NCI-H1048 (cell line): ENCODE data around the gene CLEC4A.
"Not testable (repeated sequence)": the region's sequence is repeated elsewhere in the genome, so short reads cannot be mapped to it uniquely, and the experiment has no call there.

Experiments used
- DNase-seq: peaks from one replicate; lab custom pipeline; 2025; lab: John Stamatoyannopoulos, UW

CLEC4A gene

GRCh38 chr12:8133636-8134397 lies 10.4 kb downstream of the CLEC4A start:
- DNase-seq: not testable (repeated sequence)

DNA sequence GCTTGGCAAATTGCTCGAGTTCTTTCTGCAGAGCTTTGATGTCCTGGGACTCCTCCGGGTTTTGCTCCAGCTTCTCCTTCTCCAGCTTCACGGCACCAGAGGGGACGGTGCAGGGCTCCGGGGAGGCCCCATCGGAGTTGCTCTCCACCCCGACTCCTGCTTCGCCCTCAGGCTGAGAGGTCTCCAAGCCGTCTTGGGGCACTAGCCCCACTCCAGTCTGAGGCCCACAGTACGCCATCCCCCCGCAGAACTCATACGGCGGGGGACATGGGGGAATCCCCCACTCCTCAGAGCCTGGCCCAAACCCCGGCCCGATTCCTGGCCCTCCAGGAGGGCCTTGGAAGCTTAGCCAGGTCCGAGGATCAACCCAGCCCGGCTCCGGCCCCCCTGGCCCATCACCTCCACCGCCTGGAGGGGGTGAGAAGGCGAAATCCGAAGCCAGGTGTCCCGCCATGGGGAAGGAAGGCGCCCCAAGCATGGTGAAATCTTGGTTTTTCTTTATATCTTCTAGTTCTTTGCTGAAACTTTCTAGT lies 11.0 kb downstream of the CLEC4A start:
- DNase-seq: not testable (repeated sequence)

GRCh38 chr12:8141647-8142046 lies 18.2 kb downstream of the CLEC4A start:
- DNase-seq: not testable (repeated sequence)

DNA sequence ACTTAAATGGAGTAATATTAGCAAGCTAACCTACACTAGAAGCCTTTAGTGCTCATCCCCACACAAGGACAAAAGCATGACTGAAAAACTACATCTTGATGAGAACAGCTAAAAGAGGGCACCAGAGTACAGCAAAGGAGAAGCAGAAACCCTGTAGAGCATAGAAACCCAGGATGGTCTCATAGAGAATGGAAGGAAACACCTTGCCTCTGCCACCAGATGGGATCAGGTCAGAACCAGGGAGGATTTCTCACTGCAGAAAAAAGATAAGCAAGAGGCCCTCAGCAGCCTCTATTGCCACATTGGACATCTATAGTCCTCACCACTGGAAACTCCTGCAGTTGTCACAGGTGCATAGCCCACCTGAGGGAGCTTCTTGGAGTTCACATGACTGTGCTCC lies 19.8 kb downstream of the CLEC4A start:
- DNase-seq: no peak

DNA sequence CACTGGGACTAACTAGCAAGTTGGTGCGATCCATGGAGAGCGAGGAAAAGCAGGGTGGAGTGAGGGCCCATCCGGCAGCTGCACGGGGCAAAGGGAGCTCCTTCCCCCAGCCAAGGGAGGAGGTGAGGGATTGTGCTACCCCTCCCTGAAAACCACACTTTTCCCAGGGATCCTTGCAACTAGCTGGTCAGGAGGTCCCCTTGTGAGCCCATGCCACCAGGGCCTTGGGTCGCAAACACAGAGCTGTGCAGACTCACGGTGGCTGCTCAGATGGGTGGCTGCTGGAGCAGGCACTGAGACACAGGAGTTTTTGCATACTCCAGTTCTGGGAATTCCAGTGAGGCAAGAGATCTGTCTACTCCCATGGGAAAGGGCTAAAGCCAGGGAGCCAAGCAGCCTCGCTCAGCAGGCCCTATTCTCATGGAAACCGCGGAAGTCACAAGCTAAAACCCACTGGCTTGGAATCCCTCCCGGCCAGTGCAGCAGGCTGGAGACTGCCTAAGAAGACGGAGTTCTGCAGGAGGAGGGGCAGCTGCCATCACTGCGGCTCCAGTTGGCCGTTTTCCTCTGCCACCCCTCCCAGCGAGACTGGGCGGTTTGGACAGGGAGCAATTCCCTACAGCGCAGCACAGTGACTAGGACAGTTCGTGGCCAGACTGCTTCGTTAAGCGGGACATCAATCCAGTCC lies 22.5 kb downstream of the CLEC4A start:
- DNase-seq: no peak

GRCh38 chr12:8146442-8146771 lies 23.0 kb downstream of the CLEC4A start:
- DNase-seq: no peak

DNA sequence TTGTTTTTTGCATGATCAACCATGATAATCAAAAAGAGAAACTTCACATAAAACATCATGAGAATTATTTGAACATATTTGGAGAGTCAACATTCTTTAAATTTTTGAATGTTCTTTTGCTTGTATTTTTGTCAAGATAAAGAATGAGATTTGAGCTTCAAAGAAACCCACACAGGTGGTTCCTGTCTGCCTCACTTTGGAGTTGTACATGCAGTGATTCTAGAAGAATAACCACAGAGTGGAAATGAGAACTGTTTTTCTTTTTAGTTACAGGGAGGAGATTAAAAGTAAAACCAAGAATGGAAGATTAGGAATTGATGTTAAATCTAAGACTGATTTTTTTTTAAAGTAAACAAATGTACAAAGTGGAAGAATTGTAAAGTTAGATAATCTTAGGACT lies 31.1 kb downstream of the CLEC4A start:
- DNase-seq: no peak

DNA sequence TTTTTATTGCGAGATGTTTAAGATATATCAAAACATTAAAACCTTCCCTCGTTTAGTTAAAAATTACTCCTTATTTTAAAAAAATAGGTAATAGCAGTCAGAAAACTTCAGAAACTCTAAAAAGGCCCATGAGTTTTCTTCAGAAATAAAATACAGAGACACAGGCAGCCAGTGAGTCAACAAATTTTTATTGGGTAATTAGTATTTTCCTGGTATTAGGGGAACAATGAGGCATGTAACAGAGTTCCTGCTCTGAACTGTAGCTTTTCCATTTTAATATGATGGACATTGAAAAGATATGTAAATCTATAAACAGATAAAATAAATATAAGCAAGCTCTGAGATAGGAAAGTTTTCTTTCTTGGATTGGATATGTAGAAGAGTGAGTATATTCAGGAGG lies 33.0 kb downstream of the CLEC4A start:
- no peak for DNase-seq

GRCh38 chr12:8156845-8157244 lies 33.4 kb downstream of the CLEC4A start, which contains the start of gene ZNF705A:
ZNF705A (plus strand) TSS chr12:8157015; CDS start chr12:8172626, 15,611 bp downstream.
- DNase-seq: no peak

- DNase-seq: no peak
Measured at GRCh38 chr12:8157484-8158198, 34.2 kb downstream of the CLEC4A start.

GRCh38 chr12:8172911-8173310 lies 49.5 kb downstream of the CLEC4A start:
- DNase-seq: not testable (repeated sequence)

DNA sequence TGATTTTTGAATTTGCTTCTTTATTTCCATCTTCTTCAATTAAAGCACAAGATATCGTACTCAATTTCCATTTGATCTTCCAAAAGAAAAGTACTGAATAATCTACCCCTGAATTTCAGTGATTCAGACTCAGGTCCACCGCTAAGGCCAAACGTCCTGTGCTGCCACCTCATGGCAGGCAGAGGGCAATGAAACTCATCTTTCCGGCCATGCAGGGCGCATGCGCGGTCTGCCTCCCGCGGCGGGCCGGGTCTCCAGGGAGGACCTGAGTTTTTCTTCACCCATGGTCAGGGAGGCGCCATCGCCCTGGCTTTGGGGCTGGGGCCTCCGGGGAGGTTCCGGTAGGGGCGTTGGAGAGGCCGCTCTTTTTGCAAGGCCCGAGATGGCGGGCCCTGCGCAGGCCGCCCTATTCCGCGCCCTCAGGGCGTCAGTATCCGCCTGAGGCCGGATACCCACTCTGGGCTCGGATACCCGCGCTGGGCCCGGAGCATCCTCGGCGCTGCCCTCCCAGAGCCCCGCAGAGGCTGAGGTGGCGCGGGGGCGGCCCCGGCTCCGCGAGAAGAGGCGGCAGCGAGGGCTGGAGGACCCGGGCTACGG lies 56.7 kb downstream of the CLEC4A start:
- DNase-seq: not testable (repeated sequence)

DNA sequence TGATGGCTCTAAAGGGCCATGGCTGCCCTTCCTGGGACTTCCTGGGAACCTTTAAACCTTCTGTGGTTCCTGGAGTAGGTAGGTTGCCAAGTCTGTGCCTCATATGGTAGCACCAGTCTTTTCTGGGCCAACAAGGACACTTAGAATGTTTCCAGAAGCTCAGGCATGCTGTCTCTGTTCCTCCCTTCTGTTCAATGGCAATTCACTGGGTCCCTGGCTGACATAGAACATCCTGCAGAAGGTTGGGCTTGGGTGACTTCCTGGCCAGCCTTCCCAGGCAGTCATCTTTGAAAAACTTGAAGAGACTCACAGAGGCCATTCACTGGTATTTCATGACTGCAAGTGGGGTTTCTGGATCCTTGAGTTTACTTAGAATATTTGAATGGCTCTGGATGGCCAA lies 57.9 kb downstream of the CLEC4A start:
- DNase-seq: not testable (repeated sequence)

DNA sequence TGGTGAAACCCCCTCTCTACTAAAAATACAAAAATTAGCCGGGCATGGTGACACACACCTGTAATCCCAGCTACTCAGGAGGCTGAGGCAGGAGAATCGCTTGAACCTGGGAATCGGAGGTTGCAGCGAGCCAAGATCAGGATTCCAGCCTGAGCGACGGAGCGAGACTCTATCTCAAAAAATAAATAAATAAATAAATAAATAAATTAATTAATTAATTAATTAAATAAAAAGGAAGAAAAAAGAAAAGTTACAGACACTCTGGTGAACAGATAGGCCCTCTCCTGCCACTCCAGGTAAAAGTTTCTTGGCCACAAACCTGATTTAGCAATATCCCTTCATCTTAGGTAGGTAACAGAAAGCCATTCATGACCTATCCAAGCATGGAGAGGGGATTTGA lies 59.5 kb downstream of the CLEC4A start:
- DNase-seq: not testable (repeated sequence)

GRCh38 chr12:8183346-8183745 lies 59.9 kb downstream of the CLEC4A start:
- DNase-seq: not testable (repeated sequence)

GRCh38 chr12:8184206-8184605 lies 60.8 kb downstream of the CLEC4A start:
- DNase-seq: not testable (repeated sequence)

GRCh38 chr12:8188088-8188487 lies 64.7 kb downstream of the CLEC4A start:
- DNase-seq: not testable (repeated sequence)
